SK-N-MC (cell line): Measurements from ENCODE around the gene U2AF2.

Experiments
- DNase-seq: peaks from one replicate; pipeline ENCODE4 v3.0.0-alpha.2; 2011; ENCODE audit warnings: low read depth, low spot score
- H3K27ac ChIP-seq: fragments of 200-600 bp; sonication (generic); 2 replicates; pipeline ENCODE4 v1.5.1; 2016; ENCODE audit warnings: mixed run types
- H3K36me3 ChIP-seq: fragments of 200-600 bp; sonication (generic); 2 replicates; pipeline ENCODE4 v1.6.1; 2017; ENCODE audit warnings: antibody characterized with exemption, low read length, mixed read lengths; ENCODE audit not compliant: insufficient read depth
- H3K4me3 ChIP-seq: fragments of 200-600 bp; sonication (generic); 2 replicates; pipeline ENCODE4 v1.5.1; 2016
- H3K9ac ChIP-seq: fragments of 200-600 bp; sonication (generic); 2 replicates; pipeline ENCODE4 v1.8.0; 2017; ENCODE audit warnings: mixed run types, mixed read lengths; ENCODE audit not compliant: insufficient read length
- H3K9me3 ChIP-seq: fragments of 200-600 bp; sonication (generic); 2 replicates; pipeline ENCODE4 v1.6.1; 2017; ENCODE audit warnings: low read depth, mild to moderate bottlenecking, antibody characterized with exemption, low read length, moderate library complexity, mixed read lengths
- EZH2 ChIP-seq: fragments of 200-600 bp; sonication (generic); IDR thresholded peaks from one replicate; pipeline ENCODE4 v1.6.1; 2017; ENCODE audit warnings: antibody characterized with exemption
- FOXP2 ChIP-seq: optimal IDR thresholded peaks from 2 replicates; pipeline ENCODE3; 2011; ENCODE audit warnings: mild to moderate bottlenecking, moderate library complexity; ENCODE audit not compliant: insufficient read depth; ENCODE audit errors: extremely low read length, control extremely low read depth
- POLR2AphosphoS5 ChIP-seq: IDR thresholded peaks from 2 replicates; pipeline ENCODE4 v1.6.1; 2012; ENCODE audit warnings: mild to moderate bottlenecking, low read depth, low read length, borderline replicate concordance

U2AF2 gene

DNA sequence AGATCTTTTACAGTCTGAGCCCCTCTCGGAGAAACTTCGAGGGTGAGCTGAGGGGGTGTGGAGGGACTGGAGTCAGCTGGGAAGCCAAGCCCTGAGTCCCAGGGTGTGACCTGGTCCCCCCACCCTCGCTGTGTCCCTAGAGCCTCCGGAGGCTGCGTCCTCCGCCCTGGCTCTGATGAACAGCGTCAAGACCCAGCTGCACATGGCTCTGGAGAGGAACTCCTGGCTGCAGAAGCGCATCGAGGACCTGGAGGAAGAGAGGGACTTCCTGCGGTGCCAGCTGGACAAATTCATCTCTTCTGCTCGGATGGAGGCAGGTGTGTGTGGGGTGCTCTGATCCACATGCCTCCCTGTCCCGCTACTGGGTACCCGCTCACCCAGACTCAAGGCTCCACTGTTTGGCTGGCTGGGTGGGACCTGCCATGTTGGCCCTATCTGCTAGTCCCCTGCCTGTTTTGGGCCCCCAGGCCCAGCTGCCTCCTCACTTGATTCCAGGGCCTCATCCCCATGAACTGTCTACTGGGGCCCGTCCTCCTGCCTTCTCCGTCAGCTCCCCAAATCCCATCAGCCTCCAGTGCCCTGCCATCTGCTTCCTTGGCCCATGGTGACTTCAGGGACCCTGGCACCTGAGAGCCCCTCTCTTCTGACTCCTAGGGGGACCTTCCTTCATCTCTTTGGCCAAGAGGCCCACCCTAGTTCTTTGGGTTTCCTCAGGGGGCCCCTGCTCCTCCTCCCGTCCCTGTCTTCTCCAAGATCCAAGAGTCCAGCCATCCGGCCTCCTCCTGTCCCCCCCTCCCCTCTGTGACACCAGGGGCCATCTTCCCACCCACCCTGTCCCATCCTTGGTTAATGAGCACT lies 5.3 kb upstream of the U2AF2 start:
- DNase-seq, result no peak
- no peak for TF ChIP-seq POLR2AphosphoS5
- no peak for TF ChIP-seq EZH2
- no peak for TF ChIP-seq FOXP2
- H3K9me3 ChIP-seq, result no peaks in the 10 kb centered on the region
- no peak overlapping the region for H3K27ac ChIP-seq
- peaks cover 32% of the 10 kb centered on the region for H3K36me3 ChIP-seq
- H3K4me3 ChIP-seq, result peak overlapping the region; percentile 96
- H3K9ac ChIP-seq, result peak overlapping the region; percentile 96

DNA sequence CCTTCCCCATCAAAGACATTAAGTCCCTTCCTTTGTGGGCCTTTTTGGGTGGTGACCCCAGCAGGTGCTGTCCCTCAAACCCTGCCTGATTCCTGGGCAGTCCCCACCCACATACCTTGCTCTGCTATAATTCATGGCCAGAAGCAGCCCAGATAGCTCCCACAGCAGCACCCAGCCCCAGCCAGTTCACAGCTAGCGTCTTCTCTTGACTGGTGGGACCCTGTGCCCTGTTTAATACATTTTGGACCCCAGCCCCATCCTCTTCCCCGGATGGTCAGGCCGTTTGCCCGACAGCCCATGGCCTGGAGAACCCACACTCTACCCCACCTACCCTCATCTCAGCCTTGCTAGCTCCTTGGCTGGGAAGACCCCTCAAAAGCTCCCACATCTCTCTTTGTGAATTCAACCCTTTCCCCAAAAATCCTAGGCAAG lies 4.7 kb upstream of the U2AF2 start:
- no peak for TF ChIP-seq EZH2
- no peak for TF ChIP-seq POLR2AphosphoS5
- TF ChIP-seq FOXP2, result no peak
- no peak for DNase-seq
- Histone ChIP-seq H3K9me3 (no peaks in the 10 kb centered on the region), H3K4me3 (no peak overlapping the region), H3K36me3 (peaks cover 25% of the 10 kb centered on the region; the same call in 1 of the 2 replicates), H3K27ac (no peak overlapping the region), H3K9ac (no peak overlapping the region)

DNA sequence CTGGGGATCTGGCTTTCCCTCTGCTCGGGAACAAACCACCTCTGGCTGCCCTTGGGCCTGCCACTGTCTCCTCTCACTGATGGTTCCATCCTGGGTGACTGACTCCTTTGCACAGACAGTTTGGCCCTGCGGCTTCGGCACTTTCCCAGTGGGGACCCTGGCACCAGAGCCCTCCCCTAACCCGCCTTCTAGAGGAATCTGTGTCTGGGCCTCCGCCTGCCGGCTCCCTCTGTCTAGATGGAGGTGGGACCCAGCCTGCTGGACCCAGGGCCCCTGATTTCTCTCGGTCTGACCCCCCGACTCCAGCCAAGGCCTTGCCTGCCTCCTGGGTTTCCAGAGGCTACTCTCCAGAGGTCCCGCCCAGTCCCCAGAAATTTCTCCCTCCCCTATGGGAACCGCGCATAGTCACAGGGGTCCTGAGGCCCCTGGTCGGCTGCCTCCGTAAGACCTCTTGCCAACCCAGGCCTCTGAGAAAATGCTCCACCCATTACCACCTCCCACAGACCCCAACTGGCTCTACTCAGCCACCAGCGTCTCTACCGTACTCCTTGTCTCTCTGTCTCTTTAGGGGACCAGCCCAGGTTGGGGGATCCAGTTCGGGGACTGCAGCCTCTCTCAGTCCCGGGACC lies 4.1 kb upstream of the U2AF2 start:
- TF ChIP-seq FOXP2, result no peak
- no peak for TF ChIP-seq EZH2
- no peak for TF ChIP-seq POLR2AphosphoS5
- no peak overlapping the region for H3K9ac ChIP-seq
- H3K9me3 ChIP-seq, result no peaks in the 10 kb centered on the region
- DNase-seq, result no peak
- no peak overlapping the region for H3K4me3 ChIP-seq
- no peak overlapping the region for H3K27ac ChIP-seq
- H3K36me3 ChIP-seq, result peaks cover 22% of the 10 kb centered on the region

DNA sequence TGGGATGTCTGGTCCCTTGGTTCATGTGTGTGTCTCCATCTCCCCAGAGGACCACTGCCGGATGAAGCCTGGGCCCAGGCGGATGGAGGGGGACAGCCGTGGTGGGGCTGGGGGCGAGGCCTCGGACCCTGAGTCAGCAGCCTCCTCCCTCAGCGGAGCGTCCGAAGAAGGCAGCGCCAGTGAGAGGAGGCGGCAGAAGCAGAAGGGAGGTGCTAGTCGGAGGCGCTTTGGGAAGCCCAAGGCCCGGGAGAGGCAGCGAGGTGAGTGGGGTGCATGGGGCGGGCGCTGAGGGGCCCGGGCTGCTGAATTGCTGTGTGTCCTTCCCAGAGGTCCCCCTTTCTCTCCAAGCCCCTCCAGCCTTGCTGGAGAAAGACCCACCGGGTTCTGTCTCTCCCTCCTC lies 3.6 kb upstream of the U2AF2 start:
- Histone ChIP-seq H3K36me3 (peaks cover 26% of the 10 kb centered on the region), H3K9ac (no peak overlapping the region), H3K27ac (no peak overlapping the region), H3K9me3 (no peaks in the 10 kb centered on the region), H3K4me3 (no peak overlapping the region)
- TF ChIP-seq EZH2, result no peak
- no peak for TF ChIP-seq POLR2AphosphoS5
- no peak for TF ChIP-seq FOXP2
- DNase-seq, result no peak

DNA sequence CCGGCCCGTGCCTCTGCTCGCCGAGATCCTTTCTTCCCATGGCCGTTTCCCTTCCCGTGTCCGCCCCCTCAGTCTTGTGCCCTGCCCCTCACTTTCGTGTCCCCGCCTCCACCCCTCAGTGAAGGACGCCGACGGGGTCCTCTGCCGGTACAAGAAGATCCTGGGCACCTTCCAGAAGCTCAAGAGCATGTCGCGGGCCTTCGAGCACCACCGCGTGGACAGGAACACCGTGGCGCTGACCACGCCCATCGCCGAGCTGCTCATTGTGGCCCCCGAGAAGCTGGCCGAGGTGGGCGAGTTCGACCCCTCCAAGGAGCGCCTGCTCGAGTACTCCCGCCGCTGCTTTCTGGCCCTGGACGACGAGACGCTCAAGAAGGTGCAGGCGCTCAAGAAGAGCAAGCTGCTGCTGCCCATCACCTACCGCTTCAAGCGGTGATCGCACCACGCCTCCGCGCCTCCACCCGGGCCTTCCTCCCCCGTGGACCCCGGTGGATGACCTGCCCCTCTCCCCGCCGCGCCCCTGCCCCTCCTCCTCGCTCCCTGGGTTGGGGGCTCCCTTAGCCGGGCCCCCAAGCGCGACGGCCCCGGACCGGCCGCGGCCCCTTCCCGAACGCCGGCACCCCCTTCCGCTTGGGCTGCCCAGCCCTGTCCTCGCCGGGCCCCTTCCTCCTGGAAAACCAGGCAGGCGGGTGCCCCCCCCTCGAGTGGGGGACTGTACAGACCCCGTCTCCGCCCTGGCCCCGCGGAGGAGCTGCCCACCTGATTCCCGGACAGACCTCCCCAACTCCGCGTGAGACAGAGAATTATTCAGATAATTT lies 2.3 kb upstream of the U2AF2 start:
- no peak overlapping the region for H3K27ac ChIP-seq
- no peak for DNase-seq
- no peaks in the 10 kb centered on the region for H3K9me3 ChIP-seq
- TF ChIP-seq FOXP2 (no peak), EZH2 (no peak), POLR2AphosphoS5 (no peak)
- peaks cover 32% of the 10 kb centered on the region for H3K36me3 ChIP-seq
- H3K9ac ChIP-seq, result no peak overlapping the region
- no peak overlapping the region for H3K4me3 ChIP-seq

DNA sequence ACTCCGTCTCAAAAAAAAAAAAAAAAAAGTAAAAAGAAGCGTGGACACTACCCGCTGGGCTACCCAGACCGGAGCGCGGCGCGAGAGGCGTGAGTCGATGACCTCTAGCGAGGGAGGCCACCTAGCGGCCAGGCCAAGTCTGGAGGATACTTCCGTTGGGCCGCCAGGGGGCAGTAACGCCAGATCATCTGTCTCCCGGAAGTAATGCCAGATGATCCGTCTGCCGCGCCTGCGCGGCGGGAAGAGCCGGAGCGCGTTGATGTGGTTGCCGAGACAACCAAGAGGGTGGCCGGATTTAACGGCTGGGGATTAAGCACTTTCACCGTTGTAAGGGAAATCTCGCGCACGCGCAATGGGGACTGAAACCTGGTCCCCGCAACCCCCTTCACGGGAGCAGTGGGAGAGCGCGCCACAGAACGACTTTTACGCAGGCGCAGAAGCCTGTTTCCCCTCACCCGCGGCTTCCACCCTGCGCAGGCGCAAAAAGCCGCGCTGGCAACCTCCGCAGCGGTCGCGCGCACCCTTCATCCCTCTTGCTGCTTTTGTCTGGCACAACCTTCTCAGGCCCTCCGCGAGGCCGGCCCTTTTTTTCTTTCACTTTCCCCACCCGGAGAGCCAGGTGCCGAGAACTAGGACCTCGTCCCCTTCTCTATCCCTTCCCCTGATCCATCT lies 1.0 kb upstream of the U2AF2 start:
- DNase-seq, result peak; percentile 98
- Histone ChIP-seq H3K27ac (peak overlapping the region; percentile 99), H3K9me3 (no peaks in the 10 kb centered on the region), H3K4me3 (peak overlapping the region; percentile 96), H3K36me3 (peaks cover 36% of the 10 kb centered on the region), H3K9ac (peak overlapping the region; percentile 100)
- TF ChIP-seq EZH2, result no peak
- TF ChIP-seq FOXP2, result no peak
- TF ChIP-seq POLR2AphosphoS5, result peak; percentile 80

DNA sequence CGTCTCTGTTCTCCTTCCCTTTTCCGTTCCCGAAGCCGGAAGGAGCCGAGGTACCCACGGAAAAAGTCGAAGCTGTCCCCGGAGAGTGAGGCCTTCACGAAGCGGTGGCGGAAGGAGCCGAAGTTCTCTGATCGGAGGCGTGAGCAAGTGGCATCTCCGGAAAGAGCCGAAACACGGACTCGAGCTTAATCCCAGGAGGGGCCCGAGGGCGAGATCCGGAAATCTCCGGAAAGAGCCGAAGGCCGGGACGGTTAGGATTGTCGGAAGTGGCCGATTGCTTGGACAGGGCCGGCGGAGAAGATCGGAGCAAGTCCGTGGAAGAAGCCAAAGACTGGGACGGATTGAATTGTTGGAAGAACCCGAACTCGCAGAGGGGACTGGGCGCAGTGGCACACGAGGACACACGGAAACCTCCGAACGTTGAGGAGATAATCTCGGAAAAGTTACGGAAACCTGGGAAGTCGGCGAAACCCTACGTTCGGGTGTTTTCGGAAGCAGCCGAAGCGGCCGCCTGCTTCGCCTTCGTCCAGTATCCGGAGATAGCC lies 440 bp upstream of the U2AF2 start:
- TF ChIP-seq EZH2, result no peak
- peak; percentile 87 for TF ChIP-seq FOXP2
- TF ChIP-seq POLR2AphosphoS5, result no peak; the same call in 1 of the 2 replicates
- DNase-seq, result peak; percentile 96
- H3K4me3 ChIP-seq, result peak overlapping the region; percentile 96
- H3K27ac ChIP-seq, result peak overlapping the region; percentile 99
- H3K9ac ChIP-seq, result peak overlapping the region; percentile 100
- H3K36me3 ChIP-seq, result peaks cover 41% of the 10 kb centered on the region
- no peaks in the 10 kb centered on the region for H3K9me3 ChIP-seq
